HFFc6 (cell line): ENCODE measurements around the gene E2F8. TPM values are rescaled to one million over a fixed set of nuclear protein-coding genes. Genes with fewer than 3 reads are reported as not detected.

Source experiments
- DNase-seq: peaks from one replicate; pipeline ENCODE4 v3.0.0-alpha.2; 2018
- H3K27ac Mint-ChIP-seq: 2 replicates; pipeline ENCODE4 v1.8.0; 2020; ENCODE audit warnings: mild to moderate bottlenecking, mixed read lengths
- H3K27me3 Mint-ChIP-seq: 2 replicates; pipeline ENCODE4 v1.8.0; 2021; ENCODE audit warnings: mild to moderate bottlenecking, moderate library complexity, mixed read lengths; ENCODE audit not compliant: insufficient read depth
- H3K36me3 Mint-ChIP-seq: 2 replicates; pipeline ENCODE4 v1.8.0; 2021; ENCODE audit warnings: low read depth, mixed read lengths
- H3K4me1 Mint-ChIP-seq: 2 replicates; pipeline ENCODE4 v1.8.0; 2020; ENCODE audit warnings: low read depth, mixed read lengths
- H3K4me3 Mint-ChIP-seq: 2 replicates; pipeline ENCODE4 v1.8.0; 2020; ENCODE audit warnings: mild to moderate bottlenecking, moderate library complexity, mixed read lengths
- H3K9me3 Mint-ChIP-seq: 2 replicates; pipeline ENCODE4 v1.8.0; 2020; ENCODE audit warnings: mild to moderate bottlenecking, mixed read lengths
- CTCF ChIP-seq: fragments of 200-600 bp; sonication (generic); IDR thresholded peaks from 2 replicates; pipeline ENCODE4 v1.5.0; 2021; ENCODE audit warnings: antibody characterized with exemption, mild to moderate bottlenecking
- total RNA-seq, 6 experiments: library from RNA; stranded (reverse); fragmentation: NEBNext Ultra II Directional; extraction: Animal tissue kit (Norgen Biotek cat#: 25700); gene quantifications; 2 replicates in 1 of 6; 3 replicates in 5 of 6; pipeline ENCODE4 v1.2.3, GENCODE V29; 2021

E2F8 gene
- total RNA-seq, 6 experiments from 2014 or later, result 1.5 to 4.3 (median 3.4) TPM

GRCh38 chr11:19216709-19217374, 23.9 kb downstream of the E2F8 start:
- H3K36me3 Mint-ChIP-seq, result no peaks in the 10 kb centered on the region
- no peaks in the 10 kb centered on the region for H3K9me3 Mint-ChIP-seq
- H3K4me1 Mint-ChIP-seq, result peaks cover 4% of the 10 kb centered on the region; the same call in 1 of the 2 replicates
- no peak overlapping the region for H3K4me3 Mint-ChIP-seq
- H3K27ac Mint-ChIP-seq, result no peak overlapping the region
- no peak for DNase-seq
- H3K27me3 Mint-ChIP-seq, result peaks cover 17% of the 10 kb centered on the region
- no peak for TF ChIP-seq CTCF

- Mint-ChIP-seq H3K9me3 (no peaks in the 10 kb centered on the region), H3K27me3 (peaks cover 17% of the 10 kb centered on the region), H3K36me3 (no peaks in the 10 kb centered on the region), H3K27ac (no peak overlapping the region), H3K4me3 (no peak overlapping the region), H3K4me1 (peaks cover 4% of the 10 kb centered on the region; the same call in 1 of the 2 replicates)
- DNase-seq, result no peak
- TF ChIP-seq CTCF, result no peak
These were observed 24.7 kb downstream of the E2F8 start for GRCh38 chr11:19216021-19216420.

DNA sequence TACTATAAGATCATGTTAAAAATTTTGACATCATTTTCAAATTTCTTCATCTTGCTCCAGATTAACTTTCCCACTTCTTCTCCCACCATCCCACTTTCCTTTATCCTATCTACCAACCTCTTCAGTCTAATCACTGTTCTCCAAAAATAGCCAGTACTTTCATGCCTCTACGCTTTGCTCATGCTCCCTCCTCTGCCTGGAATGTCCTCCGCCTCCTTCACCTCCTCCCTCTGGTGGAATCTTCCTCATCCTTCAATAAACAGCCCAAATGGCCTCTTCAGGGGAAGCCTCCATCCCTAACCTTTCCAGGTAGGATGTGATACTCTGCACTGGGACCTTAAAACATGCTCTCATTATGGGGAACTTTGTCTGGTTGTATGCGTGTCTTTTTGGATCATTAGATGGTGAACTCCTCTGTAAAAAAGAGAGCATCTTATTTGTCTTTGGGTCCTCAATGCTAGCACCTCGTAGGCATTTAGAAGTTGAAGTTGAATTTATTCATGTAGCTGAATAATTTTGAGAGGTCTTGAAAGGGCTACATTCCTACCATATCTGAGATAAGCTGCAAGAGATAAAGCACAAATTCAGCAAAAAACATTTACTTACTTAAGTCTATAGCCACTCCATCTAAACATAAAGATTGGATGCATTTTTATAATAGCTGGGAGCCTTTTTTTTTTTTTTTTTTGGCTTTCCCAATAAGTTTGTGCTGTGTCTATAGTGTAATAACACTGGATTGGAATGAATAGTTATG, 31.0 kb downstream of the E2F8 start:
- peaks cover 10% of the 10 kb centered on the region for H3K4me1 Mint-ChIP-seq
- H3K36me3 Mint-ChIP-seq, result no peaks in the 10 kb centered on the region
- H3K27me3 Mint-ChIP-seq, result peaks cover 16% of the 10 kb centered on the region
- no peak overlapping the region for H3K4me3 Mint-ChIP-seq
- H3K27ac Mint-ChIP-seq, result no peak overlapping the region
- no peaks in the 10 kb centered on the region for H3K9me3 Mint-ChIP-seq
- DNase-seq, result no peak
- no peak for TF ChIP-seq CTCF

DNA sequence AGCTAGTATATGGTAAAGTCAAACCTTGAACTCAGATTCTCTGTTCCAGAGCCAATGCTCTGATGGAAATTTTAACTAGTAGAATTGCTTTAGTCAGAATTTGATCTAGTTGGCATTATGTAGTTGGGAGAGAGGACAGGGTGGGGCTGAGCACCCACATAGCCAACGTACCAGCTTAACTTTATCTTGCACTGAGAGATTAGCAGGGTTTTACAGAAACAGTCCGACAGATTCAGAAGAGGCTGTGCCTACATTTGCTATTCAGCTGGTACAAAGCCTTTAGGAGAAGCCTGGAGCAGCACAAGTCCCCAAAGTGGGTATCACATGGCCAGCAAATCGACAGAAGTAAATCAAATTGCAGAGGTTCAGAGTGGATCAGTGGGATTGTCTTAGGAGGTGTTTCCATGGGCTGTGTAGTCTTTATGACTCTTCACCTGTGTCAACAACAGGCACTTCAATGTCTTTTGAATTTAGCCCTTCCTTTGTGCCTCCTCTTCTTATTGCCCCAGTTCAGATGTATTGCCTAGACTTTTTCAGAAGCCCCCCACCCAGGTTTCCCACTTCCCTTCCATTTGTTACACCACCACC, 31.7 kb downstream of the E2F8 start:
- TF ChIP-seq CTCF, result no peak
- Mint-ChIP-seq H3K4me3 (no peak overlapping the region), H3K9me3 (no peaks in the 10 kb centered on the region), H3K36me3 (no peaks in the 10 kb centered on the region), H3K27me3 (peaks cover 11% of the 10 kb centered on the region), H3K27ac (no peak overlapping the region), H3K4me1 (peaks cover 10% of the 10 kb centered on the region)
- DNase-seq, result no peak

- H3K4me3 Mint-ChIP-seq, result no peak overlapping the region
- no peak overlapping the region for H3K27ac Mint-ChIP-seq
- H3K27me3 Mint-ChIP-seq, result peaks cover 11% of the 10 kb centered on the region
- no peak for DNase-seq
- no peaks in the 10 kb centered on the region for H3K9me3 Mint-ChIP-seq
- H3K36me3 Mint-ChIP-seq, result no peaks in the 10 kb centered on the region
- TF ChIP-seq CTCF, result no peak
- peaks cover 10% of the 10 kb centered on the region for H3K4me1 Mint-ChIP-seq
These were observed 32.6 kb downstream of the E2F8 start for GRCh38 chr11:19208181-19208580.
